Astrocyte of the cerebellum (primary cell): Measurements from ENCODE around the gene ASMTL.
"Not testable (repeated sequence)": the region's sequence is repeated elsewhere in the genome, so short reads cannot be mapped to it uniquely, and the experiment has no call there.

Experiments
- DNase-seq: peaks from one replicate; pipeline ENCODE4 v3.0.0-alpha.2; 2011; ENCODE audit warnings: low read depth
- H3K4me3 ChIP-seq: 2 replicates; pipeline ENCODE4 v1.5.1; 2011; ENCODE audit warnings: mild to moderate bottlenecking, low read depth, low read length, moderate library complexity
- in situ Hi-C: cut with HindIII; loops from 2 replicates; pipeline ENCODE4 v1.10.0; 2017; ENCODE audit warnings: low sequenced_read_pairs
- TF ChIP-seq, protein P1 (sequence below): IDR thresholded peaks from 2 replicates; pipeline ENCODE4 v1.5.1; 2012; ENCODE audit warnings: low read length, low read depth, moderate library complexity, mild to moderate bottlenecking; ENCODE audit errors: missing control alignments

The ASMTL gene

DNA sequence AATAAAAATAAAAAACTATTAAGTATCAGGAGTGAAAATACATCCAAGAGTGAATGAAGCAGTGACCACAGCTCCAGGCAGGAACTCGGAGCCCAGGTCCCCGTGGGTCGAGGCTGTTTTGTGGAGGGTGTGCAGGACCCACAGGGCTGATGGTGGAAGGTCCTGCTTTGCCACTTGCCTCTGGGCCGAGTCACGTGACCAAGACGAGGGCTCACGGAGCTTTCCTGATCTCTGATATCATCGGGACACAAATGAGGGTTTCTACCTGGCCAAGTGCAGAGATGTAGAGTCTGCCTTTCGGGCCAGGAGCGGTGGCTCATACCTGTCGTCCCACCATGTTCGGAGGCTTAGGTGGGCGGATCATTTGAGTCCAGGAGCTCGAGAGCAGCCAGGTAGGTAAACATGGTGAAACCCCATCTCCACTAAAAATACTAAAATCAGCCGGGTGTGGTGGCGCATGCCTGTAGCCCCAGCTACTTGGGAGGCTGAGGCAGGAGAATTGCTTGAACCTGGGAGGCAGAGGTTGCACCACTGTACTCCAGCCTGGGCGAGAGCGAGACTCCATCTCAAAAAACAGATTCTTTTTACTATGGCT is 68.0 kb downstream of the ASMTL start:
- in situ Hi-C loops: no loop called here
- H3K4me3 ChIP-seq: no peak overlapping the region
- DNase-seq: no peak
- TF ChIP-seq, protein P1, sequence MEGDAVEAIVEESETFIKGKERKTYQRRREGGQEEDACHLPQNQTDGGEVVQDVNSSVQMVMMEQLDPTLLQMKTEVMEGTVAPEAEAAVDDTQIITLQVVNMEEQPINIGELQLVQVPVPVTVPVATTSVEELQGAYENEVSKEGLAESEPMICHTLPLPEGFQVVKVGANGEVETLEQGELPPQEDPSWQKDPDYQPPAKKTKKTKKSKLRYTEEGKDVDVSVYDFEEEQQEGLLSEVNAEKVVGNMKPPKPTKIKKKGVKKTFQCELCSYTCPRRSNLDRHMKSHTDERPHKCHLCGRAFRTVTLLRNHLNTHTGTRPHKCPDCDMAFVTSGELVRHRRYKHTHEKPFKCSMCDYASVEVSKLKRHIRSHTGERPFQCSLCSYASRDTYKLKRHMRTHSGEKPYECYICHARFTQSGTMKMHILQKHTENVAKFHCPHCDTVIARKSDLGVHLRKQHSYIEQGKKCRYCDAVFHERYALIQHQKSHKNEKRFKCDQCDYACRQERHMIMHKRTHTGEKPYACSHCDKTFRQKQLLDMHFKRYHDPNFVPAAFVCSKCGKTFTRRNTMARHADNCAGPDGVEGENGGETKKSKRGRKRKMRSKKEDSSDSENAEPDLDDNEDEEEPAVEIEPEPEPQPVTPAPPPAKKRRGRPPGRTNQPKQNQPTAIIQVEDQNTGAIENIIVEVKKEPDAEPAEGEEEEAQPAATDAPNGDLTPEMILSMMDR: no peak

DNA sequence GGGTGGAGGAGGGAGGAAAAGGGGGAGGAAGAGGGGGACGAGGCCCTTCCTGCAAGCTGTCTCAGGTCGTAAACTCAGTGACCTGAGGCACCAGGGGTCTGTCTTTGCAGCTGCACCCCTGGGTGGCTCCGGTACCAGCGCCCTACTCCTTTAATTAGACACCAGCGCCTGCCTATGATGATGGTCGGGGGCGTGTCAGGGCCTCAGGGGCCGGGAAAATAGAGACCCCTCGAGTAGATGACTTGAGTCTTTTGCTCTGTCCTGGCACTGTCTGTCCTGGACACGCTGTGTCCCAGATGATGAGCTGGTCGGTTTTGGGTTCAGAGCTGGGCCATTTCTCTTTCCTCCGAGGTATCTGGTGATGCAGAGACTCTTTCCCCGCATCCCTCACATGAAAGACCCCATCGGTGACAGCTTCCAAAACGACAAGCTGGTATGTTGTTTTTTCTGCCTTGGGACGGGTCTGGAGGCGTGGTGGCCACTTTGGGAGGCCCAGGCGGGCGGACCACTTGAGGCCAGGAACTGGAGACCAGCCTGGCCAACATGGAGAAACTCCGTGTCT is 72.0 kb downstream of the ASMTL start:
- no peak for DNase-seq
- TF ChIP-seq, protein P1: no peak
- in situ Hi-C loops: no loop called here
- H3K4me3 ChIP-seq: no peak overlapping the region

DNA sequence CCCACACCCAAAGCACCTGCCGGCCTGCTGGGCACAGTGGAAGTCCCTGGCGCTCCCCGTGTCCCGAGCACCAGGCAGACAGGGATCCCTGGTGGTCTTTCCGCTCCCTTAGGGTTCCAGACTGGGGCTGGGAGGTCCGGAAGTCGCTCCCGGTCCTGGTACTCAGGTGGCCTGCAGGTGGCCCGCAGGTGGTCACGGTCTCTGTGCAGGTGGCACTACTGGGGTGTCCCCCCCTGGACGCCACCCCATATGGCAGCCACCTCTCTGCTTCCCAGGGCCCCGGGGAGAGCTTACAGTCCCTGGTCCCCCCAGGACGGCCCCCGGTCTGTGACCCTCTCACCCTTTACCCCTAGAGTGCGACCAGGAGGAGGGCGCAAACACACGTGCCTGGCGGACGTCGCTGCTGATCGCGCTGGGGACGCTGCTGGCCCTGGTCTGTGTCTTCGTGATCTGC is 74.4 kb downstream of the ASMTL start:
- no peak for DNase-seq
- in situ Hi-C loops: no loop called here
- TF ChIP-seq, protein P1: no peak
- H3K4me3 ChIP-seq: no peak overlapping the region

DNA sequence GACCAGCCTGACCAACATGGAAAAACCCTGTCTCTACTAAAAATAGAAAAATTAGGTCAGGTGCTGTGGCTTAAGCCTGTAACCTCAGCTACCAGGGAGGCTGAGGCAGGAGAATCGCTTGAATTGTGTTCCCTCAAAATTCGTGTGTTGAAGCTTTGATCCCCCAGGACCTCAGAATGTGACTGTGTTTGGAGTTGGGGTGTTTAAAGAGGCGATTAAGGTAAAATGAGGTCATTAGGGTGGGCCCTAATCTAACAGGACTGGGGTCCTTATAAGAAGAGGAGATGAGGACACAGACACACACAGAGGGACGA is 84.4 kb downstream of the ASMTL start:
- no peak overlapping the region for H3K4me3 ChIP-seq
- no peak for DNase-seq
- TF ChIP-seq, protein P1: no peak
- in situ Hi-C loops: no loop called here

DNA sequence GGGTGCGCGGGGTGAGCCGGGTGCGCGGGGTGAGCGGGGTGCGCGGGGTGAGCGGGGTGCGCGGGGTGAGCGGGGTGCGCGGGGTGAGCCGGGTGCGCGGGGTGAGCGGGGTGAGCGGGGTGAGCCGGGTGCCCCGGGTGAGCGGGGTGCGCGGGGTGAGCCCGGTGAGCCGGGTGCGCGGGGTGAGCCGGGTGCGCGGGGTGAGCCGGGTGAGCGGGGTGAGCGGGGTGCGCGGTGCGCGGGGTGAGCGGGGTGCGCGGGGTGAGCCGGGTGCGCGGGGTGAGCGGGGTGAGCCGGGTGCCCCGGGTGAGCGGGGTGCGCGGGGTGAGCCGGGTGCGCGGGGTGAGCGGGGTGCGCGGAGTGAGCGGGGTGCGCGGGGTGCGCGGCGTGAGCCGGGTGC is 86.3 kb downstream of the ASMTL start:
- H3K4me3 ChIP-seq, in situ Hi-C loops, DNase-seq: not testable (repeated sequence)

DNA sequence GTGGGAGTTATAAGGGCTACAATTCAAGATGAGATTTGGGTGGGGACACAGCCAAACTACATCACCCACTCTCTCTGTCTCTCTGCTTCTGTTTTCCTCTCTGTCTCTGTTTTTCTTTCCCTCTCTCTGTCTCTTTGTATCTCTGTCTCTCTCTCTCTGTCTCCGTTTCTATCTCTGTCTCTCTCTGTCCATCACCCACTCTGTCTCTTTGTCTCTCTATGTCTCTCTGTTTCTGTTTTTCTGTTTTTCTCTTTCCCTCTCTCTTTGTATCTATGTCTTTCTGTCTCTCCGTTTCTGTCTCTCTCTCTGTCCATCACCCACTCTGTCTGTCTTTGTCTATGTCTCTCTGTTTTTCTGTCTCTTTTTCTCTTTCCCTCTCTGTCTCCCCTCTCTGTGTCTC is 90.8 kb downstream of the ASMTL start:
- H3K4me3 ChIP-seq: no peak overlapping the region
- TF ChIP-seq, protein P1: no peak
- in situ Hi-C loops: no loop called here
- no peak for DNase-seq

DNA sequence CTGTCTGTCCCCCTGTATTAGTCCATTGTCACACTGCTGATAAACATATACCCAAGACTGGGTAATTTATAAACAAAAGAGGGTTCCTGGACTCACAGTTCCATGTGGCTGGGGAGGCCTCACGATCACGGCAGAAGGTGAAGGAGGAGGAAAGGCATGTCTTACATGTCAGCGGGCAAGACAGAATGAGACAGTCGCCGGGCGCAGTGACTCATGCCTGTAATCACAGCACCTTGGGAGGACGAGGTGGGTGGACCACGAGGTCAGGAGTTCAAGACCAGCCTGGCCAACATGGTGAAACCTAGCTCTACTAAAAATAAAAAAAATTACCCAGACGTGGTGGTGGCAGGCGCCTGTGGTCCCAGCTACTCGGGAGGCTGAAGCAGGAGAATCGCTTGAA is 91.4 kb downstream of the ASMTL start:
- no peak overlapping the region for H3K4me3 ChIP-seq
- in situ Hi-C loops: no loop called here
- no peak for DNase-seq
- TF ChIP-seq, protein P1: no peak
